Measurements from ENCODE around the gene SH2D5.

Gene SH2D5

DNA sequence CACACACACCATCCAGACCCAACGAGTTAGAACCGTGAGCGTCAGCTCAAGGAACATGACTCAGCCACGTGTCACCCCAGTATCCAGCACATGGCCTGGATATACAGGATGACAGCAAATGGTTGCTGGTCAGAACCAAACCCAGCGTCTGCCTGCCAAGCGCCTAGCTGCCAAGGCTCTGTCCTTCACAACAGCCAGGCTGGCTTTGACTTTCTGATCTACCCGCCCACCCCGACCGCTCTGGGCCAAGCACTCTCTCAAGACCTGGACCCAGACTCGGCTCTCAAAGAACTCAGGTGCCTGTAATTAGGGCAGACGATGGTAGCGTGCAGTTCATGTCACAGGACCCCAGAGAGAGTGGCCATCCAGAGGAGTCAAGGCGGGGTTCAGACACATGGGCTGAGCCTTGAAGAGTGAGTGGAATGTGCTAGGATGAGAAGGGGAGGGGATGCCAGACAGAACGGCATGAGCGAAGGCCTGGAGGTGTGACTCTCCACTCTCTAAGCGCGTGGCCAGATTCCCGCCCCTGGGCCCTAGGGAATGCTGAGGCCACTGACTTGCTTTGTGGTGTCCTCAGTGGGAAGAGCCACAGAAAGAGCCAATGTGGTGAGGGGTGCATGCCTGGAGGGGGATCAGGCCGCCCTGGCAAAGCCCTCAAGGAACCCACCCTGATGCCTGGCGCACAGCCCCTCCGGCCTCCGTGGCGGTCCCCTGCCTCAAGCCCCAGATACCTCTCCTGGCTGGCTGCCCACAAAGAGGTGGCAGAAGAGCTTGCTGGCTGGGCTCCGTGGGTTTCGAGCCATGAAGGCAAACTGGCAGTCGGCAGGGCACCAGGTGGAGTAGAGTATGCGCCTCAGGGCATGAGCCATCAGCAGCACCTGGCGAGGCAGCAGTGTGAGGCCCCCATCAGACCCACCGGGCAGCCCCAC, 7.0 kb downstream of the SH2D5 start:
- H3K4me3 ChIP-seq (ENCODE audit: low read depth, low read length), result no peak overlapping the region
- DNase-seq (ENCODE audit: low read depth, low spot score), result peak; percentile 53
- in situ Hi-C loops (cut with HindIII; ENCODE audit: low sequenced_read_pairs), result no loop called here
- TF ChIP-seq CTCF (IDR thresholded peaks at IDR 0.05; ENCODE audit: low read depth, low read length), result no peak

DNA sequence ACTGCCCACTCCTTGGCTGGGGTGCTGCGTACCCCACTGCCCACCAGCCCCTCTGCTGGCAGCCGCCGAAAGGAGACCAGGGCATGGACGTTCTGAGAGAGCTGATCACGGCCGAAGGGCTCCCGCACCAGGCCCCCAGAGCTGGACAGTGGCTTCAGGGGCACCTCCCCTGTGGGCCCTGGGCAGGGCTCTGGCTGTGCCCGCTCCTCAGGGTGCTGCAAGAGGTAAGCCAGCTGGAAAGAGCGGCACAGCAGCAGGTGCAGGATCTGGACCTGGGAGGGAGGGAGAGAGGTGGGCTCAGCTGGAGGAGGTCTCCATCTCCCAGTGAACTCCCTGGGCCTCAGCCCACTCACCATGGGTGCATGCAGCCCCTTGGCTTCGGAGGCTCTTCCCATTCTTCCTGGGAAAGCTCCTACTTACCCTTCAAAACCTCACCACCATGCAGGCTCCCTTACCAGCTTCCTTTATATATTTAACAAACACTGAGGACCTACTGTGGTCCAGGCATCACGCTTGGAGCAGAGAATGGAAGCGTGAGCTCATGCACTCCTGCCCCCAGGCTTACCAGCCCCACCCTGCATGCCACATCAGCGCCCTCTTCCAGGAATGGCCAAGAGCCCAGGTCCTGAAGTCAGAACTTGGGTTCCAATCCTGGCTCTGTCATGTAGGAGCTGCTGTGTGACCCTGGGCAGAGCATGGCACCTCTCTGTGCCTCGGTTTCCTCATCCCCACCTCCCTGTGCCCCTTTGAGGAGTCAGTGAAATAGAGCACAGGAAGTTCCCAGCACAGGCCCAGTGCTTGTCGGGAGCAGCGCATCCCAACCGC, 7.9 kb downstream of the SH2D5 start:
- no peak for TF ChIP-seq CTCF (IDR thresholded peaks at IDR 0.05; ENCODE audit: low read depth, low read length)
- H3K4me3 ChIP-seq (ENCODE audit: low read depth, low read length), result no peak overlapping the region
- no peak for DNase-seq (ENCODE audit: low read depth, low spot score)
- in situ Hi-C loops (cut with HindIII; ENCODE audit: low sequenced_read_pairs), result no loop called here

DNA sequence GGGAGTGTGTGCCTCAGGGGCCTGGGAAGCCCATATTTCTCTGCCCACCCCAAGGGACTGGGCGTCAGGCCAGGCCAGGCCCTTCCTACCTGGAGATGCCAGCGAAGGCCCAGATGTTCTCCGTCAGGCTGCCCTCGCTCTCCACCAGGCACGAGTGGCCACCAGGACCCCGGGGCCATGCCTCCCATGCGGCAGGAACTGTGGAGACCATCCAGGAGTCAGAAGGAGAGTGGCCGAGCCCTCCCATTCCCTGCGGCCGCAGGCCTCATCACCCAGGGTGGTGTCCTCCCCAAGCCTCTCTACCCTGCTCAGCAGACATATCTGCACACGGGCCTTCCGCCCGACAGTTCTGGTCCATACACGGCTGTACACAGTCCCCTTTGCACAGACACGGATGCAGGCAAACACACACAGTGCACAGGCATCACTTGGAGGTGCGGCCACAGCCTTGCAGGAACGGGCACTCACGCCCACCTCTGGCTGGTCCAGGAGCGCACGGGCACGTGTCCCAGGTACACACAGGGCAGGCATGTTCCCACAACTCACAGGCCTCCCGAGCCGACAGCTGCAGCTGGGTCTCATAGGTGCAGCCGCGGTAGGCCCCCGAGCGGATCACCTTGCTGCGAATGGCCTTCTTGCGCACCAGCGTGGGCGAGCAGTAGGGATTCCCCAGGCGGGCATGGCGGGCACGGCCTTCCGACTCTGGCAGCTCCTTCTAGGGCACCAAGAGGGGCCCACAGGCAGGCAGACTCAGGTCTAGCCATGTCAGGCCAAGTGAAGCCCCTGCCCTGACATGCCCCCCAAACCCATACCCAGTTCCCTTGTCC, 8.8 kb downstream of the SH2D5 start:
- DNase-seq (ENCODE audit: low read depth, low spot score), result no peak
- no peak for TF ChIP-seq CTCF (IDR thresholded peaks at IDR 0.05; ENCODE audit: low read depth, low read length)
- in situ Hi-C loops (cut with HindIII; ENCODE audit: low sequenced_read_pairs), result no loop called here
- no peak overlapping the region for H3K4me3 ChIP-seq (ENCODE audit: low read depth, low read length)

DNA sequence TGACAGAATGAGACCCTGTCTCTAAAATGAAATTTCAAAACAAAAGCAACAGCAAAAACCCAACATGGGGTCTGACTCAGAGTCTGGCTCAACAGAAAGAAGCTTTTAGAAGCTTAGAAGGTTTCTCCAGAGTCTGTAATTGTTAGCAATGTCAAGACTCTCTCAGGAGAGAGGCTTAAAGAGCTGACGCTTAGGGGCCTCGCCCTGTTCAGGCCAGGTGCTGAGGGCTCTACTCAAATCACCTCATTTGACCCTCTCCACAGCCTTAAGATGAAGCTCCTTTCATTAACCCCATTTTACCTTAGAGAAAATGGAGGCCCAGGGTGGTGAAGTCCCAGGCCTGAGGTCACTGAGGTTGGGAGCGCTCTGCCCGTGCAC, 9.4 kb downstream of the SH2D5 start:
- DNase-seq (ENCODE audit: low read depth, low spot score), result peak; percentile 45
- in situ Hi-C loops (cut with HindIII; ENCODE audit: low sequenced_read_pairs), result no loop called here
- TF ChIP-seq CTCF (IDR thresholded peaks at IDR 0.05; ENCODE audit: low read depth, low read length), result no peak
- H3K4me3 ChIP-seq (ENCODE audit: low read depth, low read length), result no peak overlapping the region

- in situ Hi-C loops (cut with HindIII; ENCODE audit: low sequenced_read_pairs), result no loop called here
- DNase-seq (ENCODE audit: low read depth, low spot score), result no peak
- TF ChIP-seq CTCF (IDR thresholded peaks at IDR 0.05; ENCODE audit: low read depth, low read length), result no peak
- no peak overlapping the region for H3K4me3 ChIP-seq (ENCODE audit: low read depth, low read length)
These were observed 11.1 kb downstream of the SH2D5 start for GRCh38 chr1:20721117-20722061.

Data from astrocyte of the spinal cord (primary cell).